Frontal cortex (tissue), 4 donors: Measurements from ENCODE around the gene CPNE6. TPM values are rescaled to one million over a fixed set of nuclear protein-coding genes. Genes with fewer than 3 reads are reported as not detected.
"Not testable (repeated sequence)": the region's sequence is repeated elsewhere in the genome, so short reads cannot be mapped to it uniquely, and the experiment has no call there.

ENCODE experiments used
- DNase-seq, 2 donors: peaks; one replicate each; pipeline ENCODE4 v3.0.0; 2012; ENCODE audit warnings: low spot score in 2 of 2
- FAIRE-seq: peaks from 2 replicates; lab custom pipeline; 2012; peaks lifted over from hg19 to GRCh38; lab: Jason Lieb, UNC
- total RNA-seq: library from RNA; depleted of rRNA; stranded (reverse); fragments of >200 nt; gene quantifications from one replicate; pipeline ENCODE4 v1.2.3, GENCODE V29; 2014
- donor health status: control.
- donor health status: control.
- donor health status: control.

Gene CPNE6
- total RNA-seq, result 35.5 TPM

DNA sequence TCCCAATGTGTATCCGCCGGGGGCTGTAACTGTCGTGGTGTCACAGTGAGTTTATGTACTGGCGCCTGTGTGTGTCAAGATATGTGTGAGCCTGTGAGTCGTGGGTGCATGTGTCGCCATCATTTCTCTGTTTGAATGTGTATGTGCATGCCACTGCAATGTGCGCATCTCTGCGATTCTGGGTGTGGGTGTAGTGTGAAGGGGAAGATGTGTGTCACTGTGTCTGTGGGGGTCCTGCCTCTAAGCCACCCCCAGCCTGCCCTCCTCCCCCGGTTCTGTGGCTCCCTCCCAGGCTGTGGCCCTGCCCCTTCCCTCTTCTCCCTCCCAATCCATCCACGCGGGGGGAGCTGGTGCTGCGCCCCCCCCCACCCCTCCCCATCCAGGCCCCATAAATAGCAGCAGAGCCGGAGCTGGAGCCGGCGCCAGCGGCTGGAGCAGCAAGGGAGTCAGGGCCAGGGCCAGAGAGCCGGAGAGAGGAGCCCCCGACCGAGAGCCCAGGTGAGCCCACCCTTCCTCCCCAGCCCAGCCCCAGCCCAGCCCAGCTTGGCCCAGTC lies at the start of gene CPNE6:
CPNE6 (plus strand) TSS at position 419 of the 554 bp plus-strand sequence. CDS start 1,375 bp downstream, outside the sequence.
- DNase-seq (no peak), FAIRE-seq (no peak)

DNA sequence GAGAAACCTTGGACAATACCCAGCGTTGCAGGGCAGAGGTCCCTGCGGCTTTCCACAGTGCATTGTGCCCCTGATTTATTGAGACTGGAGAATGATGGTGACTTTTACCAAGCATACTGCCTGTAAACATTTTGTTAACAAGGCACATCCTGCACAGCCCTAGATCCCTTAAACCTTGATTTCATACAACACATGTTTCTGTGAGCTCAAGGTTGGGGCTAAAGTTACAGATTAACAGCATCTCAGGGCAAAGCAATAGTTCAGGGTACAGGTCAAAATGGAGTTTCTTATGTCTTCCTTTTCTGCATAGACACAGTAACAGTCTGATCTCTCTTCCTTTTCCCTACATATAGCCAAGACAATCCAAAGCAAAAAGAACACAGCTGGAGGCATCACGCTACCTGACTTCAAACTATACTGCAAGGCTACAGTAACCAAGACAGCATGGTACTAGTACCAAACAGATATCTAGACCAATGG lies 46.4 kb upstream of the CPNE6 start:
- FAIRE-seq, DNase-seq: not testable (repeated sequence)

DNA sequence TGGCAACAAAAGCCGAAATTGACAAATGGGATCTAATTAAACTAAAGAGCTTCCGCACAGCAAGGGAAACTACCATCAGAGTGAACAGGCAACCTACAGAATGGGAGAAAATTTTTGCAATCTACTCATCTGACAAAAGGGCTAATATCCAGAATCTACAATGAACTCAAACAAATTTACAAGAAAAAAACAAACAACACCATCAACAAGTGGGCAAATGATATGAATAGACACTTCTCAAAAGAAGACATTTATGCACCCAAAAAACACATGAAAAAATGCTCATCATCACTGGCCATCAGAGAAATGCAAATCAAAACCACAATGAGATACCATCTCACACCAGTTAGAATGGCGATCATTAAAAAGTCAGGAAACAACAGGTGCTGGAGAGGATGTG lies 41.7 kb upstream of the CPNE6 start:
- FAIRE-seq, DNase-seq: not testable (repeated sequence)

DNA sequence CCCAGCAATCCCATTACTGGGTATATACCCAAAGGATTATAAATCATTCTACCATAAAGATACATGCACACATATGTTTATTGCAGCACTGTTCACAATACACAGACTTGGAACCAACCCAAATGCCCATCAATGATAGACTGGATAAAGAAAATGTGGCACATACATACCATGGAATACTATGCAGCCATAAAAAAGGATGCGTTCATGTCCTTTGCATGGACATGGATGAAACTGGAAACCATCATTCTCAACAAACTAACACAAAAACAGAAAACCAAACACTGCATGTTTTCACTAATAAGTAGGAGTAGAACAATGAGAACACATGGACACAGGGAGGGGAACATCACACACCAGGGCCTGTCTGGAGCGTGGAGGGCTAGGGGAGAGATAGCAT lies 40.0 kb upstream of the CPNE6 start:
- not testable (repeated sequence) for FAIRE-seq, DNase-seq

DNA sequence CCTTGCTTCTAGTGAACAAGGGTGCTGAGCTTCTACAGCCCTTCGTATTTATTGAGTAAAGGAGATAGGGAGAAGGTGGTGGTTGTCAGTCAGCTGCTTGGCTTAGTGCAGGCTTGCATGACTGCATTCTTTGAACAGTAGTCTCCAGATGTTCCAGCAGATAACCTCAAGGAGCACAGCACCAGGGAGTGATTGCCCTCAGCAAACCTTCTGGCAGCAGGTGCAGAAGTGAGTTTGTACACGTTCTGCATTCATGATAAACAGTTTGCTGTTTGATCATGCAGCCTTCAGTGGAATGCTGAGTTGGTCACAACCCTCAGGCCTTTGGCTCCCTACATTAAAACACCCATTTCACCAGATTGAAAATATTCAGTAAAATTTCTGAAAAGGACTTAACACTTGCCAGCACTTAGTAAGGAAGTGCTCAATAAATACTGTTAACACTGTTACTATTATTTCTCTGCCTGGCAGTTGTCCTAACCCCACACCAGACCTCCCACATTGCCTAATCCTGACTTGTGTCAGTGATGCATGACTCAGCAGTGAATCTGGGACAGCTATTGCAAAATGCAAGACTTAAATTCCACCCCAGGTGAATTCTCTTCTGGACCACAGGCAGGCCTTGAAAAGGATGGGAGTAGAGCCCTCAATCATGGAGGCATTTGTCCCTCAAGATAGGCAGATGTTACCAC lies 38.5 kb upstream of the CPNE6 start:
- FAIRE-seq, result no peak
- DNase-seq, result no peak

DNA sequence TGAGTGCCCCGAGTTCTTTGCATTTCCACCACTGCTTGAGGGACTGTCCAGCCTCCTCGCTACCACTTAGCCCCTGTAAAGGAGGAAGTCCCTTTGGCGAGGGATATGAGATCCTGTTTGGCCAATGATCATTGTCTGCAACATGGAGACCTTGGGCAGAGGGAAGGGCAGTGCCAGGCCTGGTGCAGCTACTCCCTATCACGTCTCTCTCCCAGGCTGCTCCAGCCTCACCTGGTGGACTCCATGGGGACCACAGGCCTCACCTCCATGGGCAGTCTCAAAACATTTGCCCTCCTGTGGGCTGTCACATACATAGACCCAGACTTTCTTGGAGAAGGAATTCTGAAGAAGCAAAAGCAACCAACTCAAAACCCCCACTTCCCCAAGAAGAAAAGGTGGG lies 35.6 kb upstream of the CPNE6 start:
- not testable (repeated sequence) for FAIRE-seq, DNase-seq

DNA sequence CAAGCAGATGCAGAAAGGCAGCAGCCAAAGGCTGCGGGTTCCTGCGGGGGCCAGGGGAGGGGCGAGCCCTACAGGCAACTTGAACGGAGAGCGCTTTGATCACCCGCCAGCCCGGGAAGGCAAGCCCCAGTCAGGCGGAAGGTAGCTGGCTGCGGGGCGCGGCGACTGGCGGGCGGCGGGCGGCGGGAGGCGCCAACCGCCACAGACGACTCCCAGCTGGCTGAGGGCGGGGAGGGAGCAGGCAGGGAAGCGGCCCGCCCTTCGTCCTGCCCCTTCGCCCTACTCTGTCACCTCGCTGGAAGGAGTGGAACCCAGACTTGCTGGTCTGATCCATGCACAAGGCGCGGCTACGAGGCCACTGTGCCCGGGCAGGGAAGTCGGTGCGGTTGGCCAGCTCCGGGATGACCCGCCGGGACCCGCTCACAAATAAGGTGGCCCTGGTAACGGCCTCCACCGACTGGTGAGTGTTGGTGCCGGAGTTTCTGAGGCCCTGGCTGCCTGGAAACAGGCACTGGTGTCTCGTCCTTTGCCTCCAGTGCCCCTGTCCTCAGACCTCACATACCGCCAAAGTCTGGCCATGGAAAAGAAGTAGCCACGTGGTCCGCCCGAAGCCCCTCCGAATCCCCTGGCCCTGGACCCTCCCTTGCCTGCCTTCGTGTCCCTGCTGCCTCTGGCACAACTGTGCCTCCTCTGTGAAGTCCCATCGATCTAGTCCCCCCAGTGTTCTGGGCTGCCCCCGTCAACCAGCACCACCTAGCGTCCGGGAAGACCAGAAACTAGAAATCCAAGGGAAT lies 35.0 kb upstream of the CPNE6 start:
- DNase-seq (peak; percentile 61 to 69), FAIRE-seq (no peak)

DNA sequence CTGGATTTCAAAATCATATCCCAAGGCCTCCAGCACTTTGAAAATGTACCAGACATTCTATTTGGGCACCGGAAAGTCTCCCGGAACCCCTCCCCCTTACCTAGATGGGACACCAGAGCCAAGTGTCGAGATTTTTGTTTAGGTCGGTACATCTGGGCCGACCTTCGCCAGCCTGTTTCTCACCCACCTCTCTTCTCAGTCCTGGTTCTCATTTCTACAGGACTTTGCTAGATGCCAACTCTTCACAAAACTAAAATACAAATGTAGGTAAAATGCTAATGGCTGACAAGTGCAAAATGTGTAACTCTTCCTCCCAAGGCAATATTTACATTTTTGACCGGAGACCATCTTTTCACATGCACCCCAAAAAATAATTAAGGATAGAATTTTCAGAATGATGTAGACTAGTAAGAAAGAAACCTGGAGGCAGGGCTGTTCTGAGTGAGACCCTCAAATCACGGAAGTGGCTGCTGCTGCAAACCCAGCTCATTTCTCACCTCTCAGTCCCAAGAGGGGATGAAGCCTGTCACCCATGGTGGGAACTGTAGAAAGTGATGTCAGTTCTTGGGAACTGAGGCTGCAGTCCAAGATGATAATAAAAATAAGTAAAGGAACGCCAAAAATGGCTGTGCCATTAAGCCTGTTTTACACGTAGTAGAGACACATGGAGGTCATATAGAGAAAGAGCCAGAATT lies 34.3 kb upstream of the CPNE6 start:
- DNase-seq, FAIRE-seq: not testable (repeated sequence)

DNA sequence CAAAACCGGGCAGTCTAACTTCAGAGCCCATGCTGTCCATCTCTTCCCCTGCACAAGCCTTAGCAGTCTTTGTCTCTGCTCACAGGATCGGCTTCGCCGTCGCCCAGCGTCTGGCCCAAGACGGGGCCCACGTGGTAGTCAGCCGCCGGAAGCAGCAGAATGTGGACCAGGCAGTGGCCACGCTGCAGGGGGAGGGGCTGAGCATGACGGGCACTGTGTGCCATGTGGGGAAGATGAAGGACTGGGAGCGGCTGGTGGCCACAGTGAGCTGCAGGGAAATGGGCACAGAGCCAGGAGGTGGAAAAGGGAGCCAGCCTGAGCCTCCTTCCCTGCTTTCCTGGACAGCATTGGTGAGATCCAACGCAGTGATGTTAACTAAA lies 33.7 kb upstream of the CPNE6 start:
- DNase-seq (no peak), FAIRE-seq (no peak)

DNA sequence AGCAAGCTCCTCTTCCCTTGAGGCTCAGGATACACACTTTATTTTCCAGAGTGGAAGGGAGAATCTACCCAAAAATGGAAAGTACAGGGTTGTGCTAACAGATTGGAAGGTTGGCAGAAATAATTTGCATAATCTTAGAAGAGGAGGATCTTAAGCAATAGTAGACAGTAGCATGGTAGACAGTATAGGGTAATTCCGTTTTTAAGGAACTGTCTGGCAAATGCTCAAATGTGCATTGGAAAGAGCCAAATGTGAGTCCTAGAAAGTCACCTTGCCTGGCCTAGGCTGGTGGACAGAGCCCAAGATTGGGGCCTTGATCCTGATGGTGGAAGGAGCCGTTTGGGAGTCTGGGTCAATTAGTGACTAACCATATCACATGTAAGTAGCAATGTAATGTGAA lies 32.7 kb upstream of the CPNE6 start:
- DNase-seq, result no peak
- no peak for FAIRE-seq

DNA sequence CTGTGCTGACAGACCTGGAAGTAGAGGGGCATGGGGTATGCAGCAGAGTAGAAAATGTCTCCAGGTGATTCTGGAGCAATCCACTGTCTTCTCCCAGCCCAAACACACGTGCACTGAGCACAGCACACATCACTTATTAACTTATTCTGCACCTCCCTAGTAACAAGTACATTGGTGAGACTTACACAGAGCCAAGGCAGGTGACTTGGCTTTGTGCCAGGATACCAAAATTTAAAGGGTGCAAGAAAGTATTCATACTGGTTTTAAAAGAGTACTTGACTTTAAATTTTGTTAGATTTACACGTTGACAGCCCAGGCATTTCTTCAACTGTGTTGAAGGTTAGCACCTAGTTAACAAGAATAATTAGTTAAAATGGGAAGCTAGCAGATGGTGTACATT lies 30.7 kb upstream of the CPNE6 start:
- FAIRE-seq, result no peak
- no peak for DNase-seq

DNA sequence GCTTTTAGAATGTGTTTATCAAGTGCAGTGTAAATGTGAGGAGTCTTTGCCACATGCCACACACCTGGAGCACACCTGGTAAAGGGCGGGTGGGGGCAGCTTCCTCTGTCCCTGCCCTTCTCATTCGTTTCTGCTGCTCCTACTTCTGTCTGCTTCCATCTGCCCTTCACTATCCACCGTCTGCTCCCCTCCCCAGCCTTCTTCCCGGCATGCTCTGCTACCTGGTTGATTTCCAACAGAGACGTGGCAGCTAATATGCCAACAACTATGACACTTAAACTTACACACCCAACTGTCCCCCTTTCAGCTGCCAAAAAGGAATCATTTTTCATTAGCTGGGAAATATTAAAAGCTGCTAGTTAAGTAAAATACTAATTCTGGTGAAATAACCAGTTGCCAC lies 28.6 kb upstream of the CPNE6 start:
- no peak for FAIRE-seq
- no peak for DNase-seq

DNA sequence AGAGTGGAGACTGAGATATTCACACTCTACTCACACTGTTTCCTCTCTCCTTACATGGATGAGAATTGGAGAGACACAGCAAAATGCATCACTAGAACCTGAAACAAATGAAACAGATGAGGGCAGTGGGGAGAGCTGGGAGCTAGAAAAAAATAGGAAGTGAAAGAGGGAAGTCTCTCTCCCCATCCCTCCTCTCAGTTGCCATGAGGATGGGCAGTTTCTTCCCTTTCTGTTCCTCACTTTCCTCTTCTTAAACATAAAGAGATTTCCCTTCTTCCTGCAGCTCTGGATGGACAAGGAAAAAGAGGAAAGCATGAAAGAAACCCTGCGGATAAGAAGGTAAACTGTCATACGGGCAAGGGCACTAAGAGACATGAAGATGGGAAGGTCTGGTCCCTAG lies 22.4 kb upstream of the CPNE6 start:
- not testable (repeated sequence) for DNase-seq, FAIRE-seq

DNA sequence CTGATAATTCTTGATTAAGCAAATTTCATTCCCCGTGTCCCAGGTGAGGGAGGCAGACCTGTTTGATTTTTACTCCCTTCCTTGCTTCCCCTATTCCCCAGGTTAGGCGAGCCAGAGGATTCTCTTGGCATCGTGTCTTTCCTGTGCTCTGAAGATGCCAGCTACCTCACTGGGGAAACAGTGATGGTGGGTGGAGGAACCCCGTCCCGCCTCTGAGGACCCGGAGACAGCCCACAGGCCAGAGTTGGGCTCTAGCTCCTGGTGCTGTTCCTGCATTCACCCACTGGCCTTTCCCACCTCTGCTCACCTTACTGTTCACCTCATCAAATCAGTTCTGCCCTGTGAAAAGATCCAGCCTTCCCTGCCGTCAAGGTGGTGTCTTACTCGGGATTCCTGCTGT lies 20.6 kb upstream of the CPNE6 start:
- not testable (repeated sequence) for DNase-seq, FAIRE-seq

DNA sequence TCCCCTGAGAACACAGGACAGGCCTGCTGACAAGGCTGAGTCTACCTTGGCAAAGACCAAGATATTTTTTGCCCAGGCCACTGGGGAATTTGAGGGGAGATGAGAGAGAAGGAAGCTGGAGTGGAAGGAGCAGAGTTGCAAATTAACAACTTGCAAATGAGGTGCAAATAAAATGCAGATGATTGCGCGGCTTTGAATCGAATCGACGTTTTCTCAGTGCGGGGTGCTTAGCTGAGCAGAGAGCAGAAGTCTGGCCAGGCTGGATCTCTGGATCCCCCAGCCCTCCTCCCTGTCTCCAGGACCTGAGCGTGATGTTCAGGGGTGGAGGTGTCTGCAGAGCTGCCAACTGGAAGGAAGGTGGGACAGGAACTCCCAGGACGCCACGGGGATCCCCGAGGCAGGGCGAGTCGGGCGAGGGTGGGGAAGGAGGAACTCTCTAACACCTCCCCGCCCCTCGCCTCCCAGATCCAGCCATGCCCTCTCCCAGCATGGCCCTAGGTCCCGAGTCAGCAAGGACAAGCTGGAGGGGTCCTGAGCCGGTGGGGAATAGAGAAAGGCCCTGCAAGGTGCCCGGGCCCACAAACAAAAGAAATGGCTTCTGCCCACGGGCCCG lies 20.1 kb upstream of the CPNE6 start:
- peak in 1 of 2 donors; percentile 29 for DNase-seq
- FAIRE-seq, result no peak

DNA sequence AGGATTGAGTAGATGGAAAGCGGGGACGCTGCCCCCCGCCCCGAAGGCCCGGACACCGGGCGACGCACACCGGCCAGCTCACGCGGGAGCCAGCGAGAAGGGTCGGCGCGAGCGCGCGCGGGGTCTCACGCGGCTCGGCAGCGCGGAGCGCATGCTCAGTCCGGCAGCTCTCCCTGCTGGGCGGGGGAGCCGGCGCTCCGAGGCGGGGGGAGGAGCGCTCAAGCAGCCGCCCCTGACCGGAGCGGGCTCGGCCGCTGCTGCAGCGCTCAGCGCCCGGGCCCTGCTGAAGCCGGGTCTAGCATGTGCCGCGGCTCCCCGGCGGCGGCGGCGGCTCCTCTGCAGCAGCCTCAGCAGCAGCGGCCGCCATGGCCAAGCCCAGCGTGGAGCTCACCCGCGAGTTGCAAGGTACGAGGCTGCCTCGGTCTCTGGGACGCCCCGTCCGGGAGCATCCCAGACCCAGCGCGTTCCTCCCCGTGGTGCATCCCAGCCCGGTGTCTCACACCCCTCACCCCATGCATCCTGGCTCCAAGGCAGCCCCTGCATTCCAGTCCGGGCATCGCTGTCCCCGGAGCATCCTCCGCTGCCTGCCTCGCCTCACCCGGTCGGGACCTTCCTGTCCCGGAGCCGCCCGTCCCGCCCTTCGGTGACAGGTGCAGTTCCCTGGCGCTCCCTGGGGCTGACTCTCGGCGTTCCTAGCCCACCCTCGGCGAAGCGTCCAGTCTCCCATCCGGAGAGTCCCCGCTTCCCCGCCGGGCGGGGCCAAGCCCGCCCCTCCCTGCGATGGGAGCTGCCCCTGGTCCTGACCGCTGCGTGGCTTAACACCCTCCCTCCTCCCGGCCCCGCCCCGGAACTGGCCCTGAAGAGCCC lies 19.3 kb upstream of the CPNE6 start, which contains the start of gene CARMIL3:
CARMIL3 (plus strand) TSS at position 221 of the 867 bp plus-strand sequence; CDS start at position 366, 145 bp downstream.
- FAIRE-seq (no peak), DNase-seq (peak; percentile 90 to 93)

DNA sequence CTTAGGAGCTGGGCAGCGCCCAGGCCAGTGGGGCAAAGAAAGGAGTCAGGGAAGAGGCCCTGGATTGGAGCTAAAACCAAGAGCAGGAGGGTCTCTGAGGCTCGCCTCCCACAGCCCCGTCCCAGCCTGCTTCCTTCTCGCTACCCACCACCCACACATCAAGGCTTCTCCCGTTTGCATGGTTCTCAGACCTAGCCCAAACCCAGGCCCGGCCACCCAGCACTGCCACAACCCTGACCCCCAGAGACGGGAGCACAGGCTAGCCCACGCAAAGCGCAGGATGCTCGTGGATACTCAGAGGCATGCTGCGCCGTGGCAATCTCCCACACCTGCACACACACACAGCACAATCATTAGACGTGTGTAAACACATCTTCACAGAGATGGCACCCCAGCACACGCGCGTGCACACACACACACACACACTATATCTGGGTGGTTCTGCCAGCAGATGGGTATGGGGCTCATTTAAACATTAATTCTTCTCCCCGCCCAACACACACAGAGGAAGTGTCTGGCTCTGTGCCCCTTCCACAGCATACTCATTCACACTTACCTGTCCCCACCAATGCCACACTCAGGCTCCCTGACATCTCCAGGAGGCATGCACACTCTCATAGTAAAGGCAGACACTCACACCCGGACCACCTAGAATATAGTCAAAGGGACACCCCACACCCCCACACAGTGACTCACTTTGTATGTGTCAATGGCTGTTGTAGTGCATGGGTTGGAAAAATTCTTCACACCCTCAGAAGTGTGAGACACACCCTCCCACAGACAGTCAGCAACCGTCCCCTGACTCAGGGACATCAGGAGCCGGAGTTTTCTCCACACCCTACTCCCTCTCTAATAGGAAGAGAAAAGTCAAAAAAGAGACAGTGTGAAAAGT lies 18.5 kb upstream of the CPNE6 start:
- FAIRE-seq, result no peak
- DNase-seq, result peak in 1 of 2 donors; percentile 33
